ENCODE measurements around the gene PPP1R27.

- no peak for TF ChIP-seq CTCF (optimal IDR thresholded peaks at IDR 0.05 in 1 of 3, IDR thresholded peaks at IDR 0.05 in 1 of 3, conservative IDR thresholded peaks at IDR 0.05 in 1 of 3; ENCODE audit: extremely low read depth in 1 of 3, insufficient read depth in 2 of 3, low read length in 3 of 3)
- no peak for TF ChIP-seq EZH2 (IDR thresholded peaks at IDR 0.05; ENCODE audit: low read length)
These were observed 1.5 kb downstream of the PPP1R27 start, which contains the start of gene MCRIP1 for GRCh38 chr17:81833160-81833920.

All from keratinocyte (primary cell).